Nephron (organoid): ENCODE measurements around the gene PML.
"Not testable (repeated sequence)": the region's sequence is repeated elsewhere in the genome, so short reads cannot be mapped to it uniquely, and the experiment has no call there.

Experiments used
- H3K27ac Mint-ChIP-seq, 3 experiments: 2 replicates each; pipeline ENCODE4 v1.8.0; 2020; ENCODE audit warnings: mixed read lengths in 3 of 3, mild to moderate bottlenecking in 2 of 3, moderate library complexity in 1 of 3
- H3K27me3 Mint-ChIP-seq: 2 replicates; pipeline ENCODE4 v1.8.0; 2021; ENCODE audit warnings: low read depth, mild to moderate bottlenecking, moderate library complexity, mixed read lengths
- H3K36me3 Mint-ChIP-seq: 2 replicates; pipeline ENCODE4 v1.8.0; 2020; ENCODE audit warnings: low read depth, mixed read lengths
- H3K4me1 Mint-ChIP-seq: 2 replicates; pipeline ENCODE4 v1.8.0; 2020; ENCODE audit warnings: mixed read lengths
- H3K4me3 Mint-ChIP-seq, 3 experiments: 2 replicates each; pipeline ENCODE4 v1.8.0; 2020; ENCODE audit warnings: mild to moderate bottlenecking in 3 of 3, mixed read lengths in 3 of 3, moderate library complexity in 2 of 3
- H3K9me3 Mint-ChIP-seq: 2 replicates; pipeline ENCODE4 v1.8.0; 2020; ENCODE audit warnings: mixed read lengths
- CTCF ChIP-seq, 3 experiments: fragments of 200-600 bp; sonication (generic); IDR thresholded peaks; one replicate each; pipeline ENCODE4 v1.5.0; 2021; ENCODE audit warnings: antibody characterized with exemption in 3 of 3; ENCODE audit not compliant: unreplicated experiment in 3 of 3

The PML gene

GRCh38 chr15:73969151-73969759 lies 25.3 kb upstream of the PML start:
- Mint-ChIP-seq H3K4me1 (peaks cover 27% of the 10 kb centered on the region), H3K4me3 (no peak overlapping the region), H3K27me3 (peaks cover 3% of the 10 kb centered on the region), H3K36me3 (no peaks in the 10 kb centered on the region), H3K9me3 (no peaks in the 10 kb centered on the region), H3K27ac (no peak overlapping the region)
- TF ChIP-seq CTCF (IDR thresholded peaks at IDR 0.05; ENCODE audit: unreplicated experiment in 3 of 3), result no peak

GRCh38 chr15:73972984-73973682 lies 21.4 kb upstream of the PML start:
- TF ChIP-seq CTCF (IDR thresholded peaks at IDR 0.05; ENCODE audit: unreplicated experiment in 3 of 3), result peak; percentile 77 to 81 (median 81)
- Mint-ChIP-seq H3K27ac (no peak overlapping the region), H3K27me3 (peaks cover 3% of the 10 kb centered on the region), H3K4me1 (peaks cover 11% of the 10 kb centered on the region), H3K9me3 (no peaks in the 10 kb centered on the region), H3K4me3 (peak overlapping the region in 1 of 3 experiments; percentile 22), H3K36me3 (no peaks in the 10 kb centered on the region)

GRCh38 chr15:73973683-73974200 lies 20.8 kb upstream of the PML start:
- H3K36me3 Mint-ChIP-seq, H3K4me3 Mint-ChIP-seq, H3K27me3 Mint-ChIP-seq, H3K27ac Mint-ChIP-seq, H3K9me3 Mint-ChIP-seq: not testable (repeated sequence)
- peaks cover 14% of the 10 kb centered on the region for H3K4me1 Mint-ChIP-seq

GRCh38 chr15:73975440-73976125 lies 18.9 kb upstream of the PML start:
- H3K9me3 Mint-ChIP-seq, H3K4me3 Mint-ChIP-seq, H3K36me3 Mint-ChIP-seq, H3K27me3 Mint-ChIP-seq: not testable (repeated sequence)
- H3K4me1 Mint-ChIP-seq, result peaks cover 24% of the 10 kb centered on the region
- peak overlapping the region in 1 of 3 experiments; percentile 71 for H3K27ac Mint-ChIP-seq

GRCh38 chr15:73978896-73979295 lies 15.6 kb upstream of the PML start:
- peak overlapping the region; percentile 16 to 88 (median 82) for H3K27ac Mint-ChIP-seq
- no peaks in the 10 kb centered on the region for H3K9me3 Mint-ChIP-seq
- no peaks in the 10 kb centered on the region for H3K36me3 Mint-ChIP-seq
- H3K27me3 Mint-ChIP-seq, result no peaks in the 10 kb centered on the region
- no peak for TF ChIP-seq CTCF (IDR thresholded peaks at IDR 0.05; ENCODE audit: unreplicated experiment in 3 of 3)
- no peak overlapping the region for H3K4me3 Mint-ChIP-seq
- peaks cover 41% of the 10 kb centered on the region for H3K4me1 Mint-ChIP-seq

GRCh38 chr15:73979636-73980035 lies 14.9 kb upstream of the PML start:
- no peak overlapping the region for H3K27ac Mint-ChIP-seq
- no peaks in the 10 kb centered on the region for H3K27me3 Mint-ChIP-seq
- H3K36me3 Mint-ChIP-seq, result no peaks in the 10 kb centered on the region
- no peak for TF ChIP-seq CTCF (IDR thresholded peaks at IDR 0.05; ENCODE audit: unreplicated experiment in 3 of 3)
- no peaks in the 10 kb centered on the region for H3K9me3 Mint-ChIP-seq
- H3K4me3 Mint-ChIP-seq, result no peak overlapping the region
- H3K4me1 Mint-ChIP-seq, result peaks cover 48% of the 10 kb centered on the region
